GM12801 (cell line): ENCODE measurements around the gene OR2H1.

Source experiments
- TF ChIP-seq, protein P1 (sequence below): IDR thresholded peaks from one replicate; pipeline ENCODE4 v1.5.1; 2011; ENCODE audit warnings: control low read depth; ENCODE audit not compliant: insufficient read length; ENCODE audit errors: extremely low read depth

The OR2H1 gene

DNA sequence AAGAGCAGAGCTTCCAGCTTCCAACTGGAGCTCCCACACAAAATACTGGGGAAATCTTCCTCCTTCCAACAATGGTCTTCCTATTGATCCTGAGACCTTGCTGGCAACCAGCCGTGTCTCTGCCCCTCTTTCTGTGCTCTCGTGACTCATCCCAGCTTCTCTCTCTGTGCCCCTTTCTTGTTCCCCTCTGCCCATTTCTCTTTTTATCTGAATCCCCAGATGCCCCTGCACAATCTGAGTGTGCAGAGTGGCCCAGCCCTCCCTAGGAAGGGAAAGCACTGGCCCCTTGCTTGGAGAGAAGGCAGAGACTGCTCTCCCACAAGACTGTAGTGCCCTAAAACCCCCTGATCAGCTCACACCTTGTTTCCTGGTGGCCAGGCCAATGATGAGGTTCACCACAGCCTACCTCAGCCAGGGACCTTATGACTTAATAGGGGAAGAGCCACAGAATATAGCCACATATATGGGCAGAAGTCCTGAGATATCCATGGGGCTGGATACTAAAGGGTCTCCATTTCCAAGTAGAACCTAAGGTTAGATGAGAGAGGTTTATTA, 53.9 kb downstream of the OR2H1 start:
- TF ChIP-seq, protein P1, sequence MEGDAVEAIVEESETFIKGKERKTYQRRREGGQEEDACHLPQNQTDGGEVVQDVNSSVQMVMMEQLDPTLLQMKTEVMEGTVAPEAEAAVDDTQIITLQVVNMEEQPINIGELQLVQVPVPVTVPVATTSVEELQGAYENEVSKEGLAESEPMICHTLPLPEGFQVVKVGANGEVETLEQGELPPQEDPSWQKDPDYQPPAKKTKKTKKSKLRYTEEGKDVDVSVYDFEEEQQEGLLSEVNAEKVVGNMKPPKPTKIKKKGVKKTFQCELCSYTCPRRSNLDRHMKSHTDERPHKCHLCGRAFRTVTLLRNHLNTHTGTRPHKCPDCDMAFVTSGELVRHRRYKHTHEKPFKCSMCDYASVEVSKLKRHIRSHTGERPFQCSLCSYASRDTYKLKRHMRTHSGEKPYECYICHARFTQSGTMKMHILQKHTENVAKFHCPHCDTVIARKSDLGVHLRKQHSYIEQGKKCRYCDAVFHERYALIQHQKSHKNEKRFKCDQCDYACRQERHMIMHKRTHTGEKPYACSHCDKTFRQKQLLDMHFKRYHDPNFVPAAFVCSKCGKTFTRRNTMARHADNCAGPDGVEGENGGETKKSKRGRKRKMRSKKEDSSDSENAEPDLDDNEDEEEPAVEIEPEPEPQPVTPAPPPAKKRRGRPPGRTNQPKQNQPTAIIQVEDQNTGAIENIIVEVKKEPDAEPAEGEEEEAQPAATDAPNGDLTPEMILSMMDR = no peak
